WTC11 (cell line): ENCODE measurements around the gene ZPBP.

Source experiments
- CREB1 ChIP-seq: sonication (generic); formaldehyde crosslinking; IDR thresholded peaks from 2 replicates; pipeline ENCODE4 v1.8.0; 2023; ENCODE audit warnings: mild to moderate bottlenecking, missing genetic modification reagents
- CREM ChIP-seq: sonication (generic); formaldehyde crosslinking; IDR thresholded peaks from 2 replicates; pipeline ENCODE4 v1.8.1; 2022; ENCODE audit warnings: mild to moderate bottlenecking, missing genetic modification reagents, moderate library complexity
- CTCF ChIP-seq: fragments of 200-600 bp; IDR thresholded peaks from 2 replicates; pipeline ENCODE4 v1.8.0; 2022; ENCODE audit warnings: antibody characterized with exemption
- E2F4 ChIP-seq: sonication (generic); formaldehyde crosslinking; IDR thresholded peaks from 2 replicates; pipeline ENCODE4 v1.8.1; 2022; ENCODE audit warnings: low read depth, mild to moderate bottlenecking, moderate library complexity, missing genetic modification reagents, borderline replicate concordance
- TEAD4 ChIP-seq: sonication (generic); formaldehyde crosslinking; IDR thresholded peaks from 2 replicates; pipeline ENCODE4 v1.8.0; 2022; ENCODE audit warnings: mild to moderate bottlenecking, missing genetic modification reagents

GRCh38 chr7:49892481-49892880 lies 200.6 kb downstream of the ZPBP start:
- TF ChIP-seq TEAD4 (CRISPR knock-in tag) (no peak), CTCF (no peak), CREB1 (CRISPR knock-in tag) (no peak), CREM (no peak), E2F4 (CRISPR knock-in tag) (no peak)
